ENCODE measurements around the gene LVRN.

LVRN gene

DNA sequence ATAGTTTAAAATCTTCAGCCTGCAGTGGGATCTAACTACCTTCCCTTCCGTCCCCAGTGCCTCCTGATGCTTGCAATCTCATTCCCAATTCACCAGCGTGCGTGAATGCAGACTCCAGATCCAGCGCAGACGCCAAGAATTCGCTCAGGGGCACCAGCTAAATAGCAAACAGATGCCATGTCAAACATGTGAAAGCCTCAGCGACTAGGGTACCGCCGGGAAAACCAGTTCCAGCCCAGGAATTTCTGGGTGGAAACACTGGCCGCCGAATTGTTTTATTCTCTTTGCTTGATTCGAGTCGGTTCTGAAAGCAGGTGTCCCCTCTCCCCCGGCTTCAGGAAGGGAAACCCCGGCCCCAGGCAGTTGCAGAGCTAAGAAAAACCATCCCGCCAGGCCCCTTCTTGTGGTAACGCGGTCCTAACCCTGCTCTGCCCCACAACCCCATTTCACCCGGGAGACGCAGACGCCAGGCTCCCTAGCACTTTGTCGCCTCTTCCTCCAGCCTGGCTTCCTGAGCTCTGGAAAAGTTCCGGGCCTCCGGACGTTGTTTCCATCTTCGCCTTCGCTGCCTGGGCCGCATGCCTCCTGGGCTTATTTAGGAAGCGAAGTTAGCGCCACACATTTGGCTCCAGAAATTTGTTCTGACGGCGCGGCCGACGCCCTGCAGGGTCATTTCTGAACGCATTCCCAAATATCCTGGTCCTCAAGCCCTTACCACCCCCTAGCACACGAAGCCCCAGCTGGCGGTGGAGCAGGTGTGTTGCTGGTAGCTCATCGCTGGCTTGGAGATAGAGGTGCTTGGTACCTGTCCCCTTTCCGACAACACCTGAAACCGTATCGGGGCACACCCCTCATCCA is 665 bp upstream of the LVRN start:
- no peak overlapping the region for H3K4me3 ChIP-seq (ENCODE audit: low read depth, low read length)
- TF ChIP-seq, protein P1, sequence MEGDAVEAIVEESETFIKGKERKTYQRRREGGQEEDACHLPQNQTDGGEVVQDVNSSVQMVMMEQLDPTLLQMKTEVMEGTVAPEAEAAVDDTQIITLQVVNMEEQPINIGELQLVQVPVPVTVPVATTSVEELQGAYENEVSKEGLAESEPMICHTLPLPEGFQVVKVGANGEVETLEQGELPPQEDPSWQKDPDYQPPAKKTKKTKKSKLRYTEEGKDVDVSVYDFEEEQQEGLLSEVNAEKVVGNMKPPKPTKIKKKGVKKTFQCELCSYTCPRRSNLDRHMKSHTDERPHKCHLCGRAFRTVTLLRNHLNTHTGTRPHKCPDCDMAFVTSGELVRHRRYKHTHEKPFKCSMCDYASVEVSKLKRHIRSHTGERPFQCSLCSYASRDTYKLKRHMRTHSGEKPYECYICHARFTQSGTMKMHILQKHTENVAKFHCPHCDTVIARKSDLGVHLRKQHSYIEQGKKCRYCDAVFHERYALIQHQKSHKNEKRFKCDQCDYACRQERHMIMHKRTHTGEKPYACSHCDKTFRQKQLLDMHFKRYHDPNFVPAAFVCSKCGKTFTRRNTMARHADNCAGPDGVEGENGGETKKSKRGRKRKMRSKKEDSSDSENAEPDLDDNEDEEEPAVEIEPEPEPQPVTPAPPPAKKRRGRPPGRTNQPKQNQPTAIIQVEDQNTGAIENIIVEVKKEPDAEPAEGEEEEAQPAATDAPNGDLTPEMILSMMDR (IDR thresholded peaks at IDR 0.05; ENCODE audit: control insufficient read depth, extremely low read depth, insufficient read depth), result no peak
- no peak for DNase-seq (ENCODE audit: low read depth)

DNA sequence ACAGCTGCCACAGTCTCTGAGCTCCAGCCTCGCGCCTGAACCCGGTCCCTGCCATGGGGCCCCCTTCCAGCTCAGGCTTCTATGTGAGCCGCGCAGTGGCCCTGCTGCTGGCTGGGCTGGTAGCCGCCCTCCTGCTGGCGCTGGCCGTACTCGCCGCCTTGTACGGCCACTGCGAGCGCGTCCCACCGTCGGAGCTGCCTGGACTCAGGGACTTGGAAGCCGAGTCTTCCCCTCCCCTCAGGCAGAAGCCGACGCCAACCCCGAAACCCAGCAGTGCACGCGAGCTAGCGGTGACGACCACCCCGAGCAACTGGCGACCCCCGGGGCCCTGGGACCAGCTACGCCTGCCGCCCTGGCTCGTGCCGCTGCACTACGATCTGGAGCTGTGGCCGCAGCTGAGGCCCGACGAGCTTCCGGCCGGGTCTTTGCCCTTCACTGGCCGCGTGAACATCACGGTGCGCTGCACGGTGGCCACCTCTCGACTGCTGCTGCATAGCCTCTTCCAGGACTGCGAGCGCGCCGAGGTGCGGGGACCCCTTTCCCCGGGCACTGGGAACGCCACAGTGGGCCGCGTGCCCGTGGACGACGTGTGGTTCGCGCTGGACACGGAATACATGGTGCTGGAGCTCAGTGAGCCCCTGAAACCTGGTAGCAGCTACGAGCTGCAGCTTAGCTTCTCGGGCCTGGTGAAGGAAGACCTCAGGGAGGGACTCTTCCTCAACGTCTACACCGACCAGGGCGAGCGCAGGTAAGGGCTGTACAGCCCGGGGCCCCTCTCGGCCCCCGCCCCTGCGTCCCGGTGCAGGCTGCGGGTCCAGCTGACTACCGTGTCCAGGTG is 509 bp downstream of the LVRN start:
- H3K4me3 ChIP-seq (ENCODE audit: low read depth, low read length), result no peak overlapping the region
- DNase-seq (ENCODE audit: low read depth), result no peak
- TF ChIP-seq, protein P1 (IDR thresholded peaks at IDR 0.05; ENCODE audit: control insufficient read depth, extremely low read depth, insufficient read depth), result no peak

DNA sequence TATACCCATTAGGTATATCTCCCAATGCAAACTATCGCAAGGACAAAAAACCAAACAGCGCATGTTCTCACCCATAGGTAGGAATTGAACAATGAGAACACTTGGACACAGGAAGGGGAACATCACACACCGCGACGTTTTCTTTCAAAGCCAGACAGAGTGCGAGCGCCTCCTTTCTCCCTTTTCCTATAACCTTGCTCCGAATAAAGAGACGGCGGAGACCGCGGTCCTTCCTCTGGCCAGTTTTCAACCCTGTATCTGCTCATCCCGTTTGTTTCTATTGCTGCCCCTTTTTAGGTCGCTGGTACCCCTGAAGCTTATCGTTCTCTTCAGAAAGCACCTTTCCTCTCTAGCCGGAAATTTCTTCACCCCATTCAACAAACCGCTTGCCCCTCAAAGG is 1.3 kb downstream of the LVRN start:
- H3K4me3 ChIP-seq (ENCODE audit: low read depth, low read length), result no peak overlapping the region
- TF ChIP-seq, protein P1 (IDR thresholded peaks at IDR 0.05; ENCODE audit: control insufficient read depth, extremely low read depth, insufficient read depth), result no peak
- DNase-seq (ENCODE audit: low read depth), result no peak

DNA sequence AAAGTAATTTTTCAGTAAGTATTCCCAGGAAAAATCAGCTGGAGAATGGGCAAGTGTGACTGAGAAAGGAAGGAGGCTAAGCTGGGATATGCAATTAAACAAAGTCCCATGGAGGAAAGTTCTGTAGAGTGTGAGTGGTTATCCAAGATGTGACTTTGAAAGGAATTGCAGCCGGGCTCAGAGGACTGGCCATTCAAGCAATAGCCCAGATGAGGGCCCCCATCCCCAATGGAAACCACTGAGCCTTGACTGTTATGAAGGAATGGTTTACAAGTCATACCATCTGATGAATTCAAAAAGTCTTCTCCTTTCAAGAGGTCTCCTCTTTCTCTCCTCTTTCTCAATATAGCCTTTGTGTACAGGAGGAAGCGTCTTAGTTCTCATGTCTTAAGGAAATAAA is 6.5 kb downstream of the LVRN start:
- TF ChIP-seq, protein P1 (IDR thresholded peaks at IDR 0.05; ENCODE audit: control insufficient read depth, extremely low read depth, insufficient read depth), result no peak

DNA sequence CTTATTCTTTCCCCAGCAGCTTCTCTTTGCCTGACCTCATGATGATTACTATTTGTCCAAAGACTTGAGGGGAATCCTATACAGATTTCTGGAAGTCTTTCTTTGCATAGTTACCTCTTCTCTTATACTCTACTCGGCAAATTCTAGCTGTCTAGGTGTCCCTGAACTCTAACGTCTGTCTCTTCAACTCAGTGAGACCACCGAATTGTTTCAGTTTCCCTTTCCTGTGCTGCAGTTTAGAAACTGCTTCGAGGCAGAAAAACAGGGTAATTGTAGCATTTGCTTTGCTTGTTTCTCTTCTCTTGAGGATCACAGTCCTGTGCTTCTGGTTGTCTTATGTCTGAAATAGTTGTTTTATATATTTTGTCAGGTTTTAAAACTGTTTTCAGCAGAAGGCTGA is 14.8 kb downstream of the LVRN start:
- H3K4me3 ChIP-seq (ENCODE audit: low read depth, low read length), result no peak overlapping the region
- TF ChIP-seq, protein P1 (IDR thresholded peaks at IDR 0.05; ENCODE audit: control insufficient read depth, extremely low read depth, insufficient read depth), result no peak

More for the DNA sequence above, 6.5 kb downstream of the LVRN start:
- no peak for DNase-seq (ENCODE audit: low read depth)
- no peak overlapping the region for H3K4me3 ChIP-seq (ENCODE audit: low read depth, low read length)

DNA sequence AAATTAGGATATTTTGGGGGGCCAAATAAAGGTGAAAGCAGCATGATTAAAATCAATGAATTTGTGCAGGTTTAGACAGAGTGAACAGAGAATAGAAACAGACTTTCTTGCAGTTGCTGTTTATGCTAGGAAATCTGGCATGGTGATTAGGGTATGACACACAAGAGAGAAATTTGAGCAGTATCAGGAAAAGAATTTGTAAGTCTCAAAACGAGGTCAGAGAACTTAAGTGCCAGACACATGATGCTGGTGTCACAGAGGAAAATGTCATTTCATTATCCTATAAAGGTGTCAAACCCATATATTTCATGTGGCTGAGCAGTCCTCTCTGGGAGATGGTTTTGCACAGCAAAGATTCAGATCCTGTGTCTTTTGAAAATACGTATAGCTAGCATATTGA is 15.7 kb downstream of the LVRN start:
- H3K4me3 ChIP-seq (ENCODE audit: low read depth, low read length), result no peak overlapping the region
- TF ChIP-seq, protein P1 (IDR thresholded peaks at IDR 0.05; ENCODE audit: control insufficient read depth, extremely low read depth, insufficient read depth), result no peak
- no peak for DNase-seq (ENCODE audit: low read depth)

More for the DNA sequence above, 14.8 kb downstream of the LVRN start:
- no peak for DNase-seq (ENCODE audit: low read depth)
